Measurements from ENCODE around the gene TBX20.
"Not testable (repeated sequence)": the region's sequence is repeated elsewhere in the genome, so short reads cannot be mapped to it uniquely, and the experiment has no call there.

TBX20 gene

GRCh38 chr7:35204031-35204430 is 49.9 kb downstream of the TBX20 start:
- in situ Hi-C loops (cut with HindIII; ENCODE audit: low sequenced_read_pairs); DNase-seq (ENCODE audit: low read depth); H3K4me3 ChIP-seq (ENCODE audit: low read depth, low read length): not testable (repeated sequence)

DNA sequence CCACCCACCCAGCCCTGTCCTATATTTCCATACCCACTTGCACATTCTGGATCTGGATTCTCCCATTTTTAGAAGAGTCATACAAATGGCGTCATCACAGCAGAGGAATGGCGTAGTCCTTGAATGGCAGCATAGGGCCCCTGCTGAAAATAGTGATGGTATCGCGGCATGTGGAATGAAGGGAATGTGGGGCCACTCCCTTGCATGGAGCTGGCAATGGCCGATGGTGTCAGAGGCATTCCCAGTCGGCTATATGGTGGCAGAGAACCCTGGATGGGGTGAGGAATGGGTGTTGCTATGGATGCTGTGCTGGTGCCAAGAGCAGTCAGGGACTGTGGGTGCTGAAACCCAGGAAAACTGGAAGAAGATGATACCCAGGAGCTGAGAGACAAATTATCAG is 51.5 kb downstream of the TBX20 start:
- DNase-seq (ENCODE audit: low read depth); H3K4me3 ChIP-seq (ENCODE audit: low read depth, low read length); in situ Hi-C loops (cut with HindIII; ENCODE audit: low sequenced_read_pairs): not testable (repeated sequence)

- H3K4me3 ChIP-seq (ENCODE audit: low read depth, low read length); in situ Hi-C loops (cut with HindIII; ENCODE audit: low sequenced_read_pairs); DNase-seq (ENCODE audit: low read depth): not testable (repeated sequence)
Measured at GRCh38 chr7:35200170-35200569, 53.7 kb downstream of the TBX20 start.

GRCh38 chr7:35198370-35199140 is 55.3 kb downstream of the TBX20 start:
- H3K4me3 ChIP-seq (ENCODE audit: low read depth, low read length); DNase-seq (ENCODE audit: low read depth); in situ Hi-C loops (cut with HindIII; ENCODE audit: low sequenced_read_pairs): not testable (repeated sequence)

DNA sequence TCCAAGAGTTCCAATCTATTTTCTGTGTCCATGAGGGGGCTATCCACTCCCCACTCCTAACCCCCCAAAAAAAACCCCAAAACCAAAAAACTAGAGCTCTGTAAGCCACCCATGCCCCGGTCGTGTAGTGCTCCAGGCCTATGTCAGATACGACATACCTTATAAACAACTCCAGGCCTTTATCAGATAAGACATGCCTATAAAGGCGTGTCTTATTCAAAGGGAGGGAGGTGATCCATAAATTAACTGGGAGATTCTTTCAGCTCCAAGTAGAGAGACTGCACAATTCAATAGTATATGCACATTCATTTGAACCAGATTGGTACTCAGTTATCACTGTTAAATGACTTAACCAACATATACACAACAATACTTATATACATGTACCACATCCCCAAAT is 62.3 kb downstream of the TBX20 start:
- H3K4me3 ChIP-seq (ENCODE audit: low read depth, low read length); in situ Hi-C loops (cut with HindIII; ENCODE audit: low sequenced_read_pairs); DNase-seq (ENCODE audit: low read depth): not testable (repeated sequence)

GRCh38 chr7:35190146-35190773 is 63.6 kb downstream of the TBX20 start:
- in situ Hi-C loops (cut with HindIII; ENCODE audit: low sequenced_read_pairs); DNase-seq (ENCODE audit: low read depth); H3K4me3 ChIP-seq (ENCODE audit: low read depth, low read length): not testable (repeated sequence)

GRCh38 chr7:35186751-35187150 is 67.1 kb downstream of the TBX20 start:
- peak overlapping the region; percentile 53 for H3K4me3 ChIP-seq (ENCODE audit: low read depth, low read length)
- DNase-seq (ENCODE audit: low read depth); in situ Hi-C loops (cut with HindIII; ENCODE audit: low sequenced_read_pairs): not testable (repeated sequence)

GRCh38 chr7:35185908-35186731 is 67.8 kb downstream of the TBX20 start:
- TF ChIP-seq, protein P1, sequence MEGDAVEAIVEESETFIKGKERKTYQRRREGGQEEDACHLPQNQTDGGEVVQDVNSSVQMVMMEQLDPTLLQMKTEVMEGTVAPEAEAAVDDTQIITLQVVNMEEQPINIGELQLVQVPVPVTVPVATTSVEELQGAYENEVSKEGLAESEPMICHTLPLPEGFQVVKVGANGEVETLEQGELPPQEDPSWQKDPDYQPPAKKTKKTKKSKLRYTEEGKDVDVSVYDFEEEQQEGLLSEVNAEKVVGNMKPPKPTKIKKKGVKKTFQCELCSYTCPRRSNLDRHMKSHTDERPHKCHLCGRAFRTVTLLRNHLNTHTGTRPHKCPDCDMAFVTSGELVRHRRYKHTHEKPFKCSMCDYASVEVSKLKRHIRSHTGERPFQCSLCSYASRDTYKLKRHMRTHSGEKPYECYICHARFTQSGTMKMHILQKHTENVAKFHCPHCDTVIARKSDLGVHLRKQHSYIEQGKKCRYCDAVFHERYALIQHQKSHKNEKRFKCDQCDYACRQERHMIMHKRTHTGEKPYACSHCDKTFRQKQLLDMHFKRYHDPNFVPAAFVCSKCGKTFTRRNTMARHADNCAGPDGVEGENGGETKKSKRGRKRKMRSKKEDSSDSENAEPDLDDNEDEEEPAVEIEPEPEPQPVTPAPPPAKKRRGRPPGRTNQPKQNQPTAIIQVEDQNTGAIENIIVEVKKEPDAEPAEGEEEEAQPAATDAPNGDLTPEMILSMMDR (IDR thresholded peaks at IDR 0.05; ENCODE audit: low read depth, low read length, missing control alignments), result no peak
- DNase-seq (ENCODE audit: low read depth), result no peak
- in situ Hi-C loops (cut with HindIII; ENCODE audit: low sequenced_read_pairs), result no loop called here
- H3K4me3 ChIP-seq (ENCODE audit: low read depth, low read length), result peak overlapping the region; percentile 53

DNA sequence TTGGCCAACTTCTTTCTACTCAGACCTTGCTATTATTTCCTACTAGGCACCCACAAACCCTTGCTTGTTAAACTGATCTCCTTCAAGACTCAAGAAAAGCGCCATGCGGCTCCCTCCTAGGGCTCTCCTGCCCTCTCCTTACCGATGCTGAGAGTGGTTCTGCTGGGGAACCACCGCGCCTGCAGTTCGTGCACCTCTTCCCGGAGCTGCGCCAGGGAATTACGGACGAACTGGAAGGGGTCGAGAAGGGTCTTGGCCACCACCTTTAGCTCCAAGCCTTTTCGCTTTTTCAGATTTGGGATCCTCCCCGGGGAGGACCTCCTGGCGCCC is 68.4 kb downstream of the TBX20 start:
- peak overlapping the region; percentile 53 for H3K4me3 ChIP-seq (ENCODE audit: low read depth, low read length)
- in situ Hi-C loops (cut with HindIII; ENCODE audit: low sequenced_read_pairs); DNase-seq (ENCODE audit: low read depth): not testable (repeated sequence)

- H3K4me3 ChIP-seq (ENCODE audit: low read depth, low read length), result peak overlapping the region; percentile 53
- DNase-seq (ENCODE audit: low read depth); in situ Hi-C loops (cut with HindIII; ENCODE audit: low sequenced_read_pairs): not testable (repeated sequence)
Measured at GRCh38 chr7:35184961-35185360, 68.9 kb downstream of the TBX20 start.

- H3K4me3 ChIP-seq (ENCODE audit: low read depth, low read length); DNase-seq (ENCODE audit: low read depth); in situ Hi-C loops (cut with HindIII; ENCODE audit: low sequenced_read_pairs): not testable (repeated sequence)
Measured at GRCh38 chr7:35183873-35184503, 69.9 kb downstream of the TBX20 start.

- H3K4me3 ChIP-seq (ENCODE audit: low read depth, low read length); DNase-seq (ENCODE audit: low read depth); in situ Hi-C loops (cut with HindIII; ENCODE audit: low sequenced_read_pairs): not testable (repeated sequence)
Measured at GRCh38 chr7:35180665-35181064, 73.2 kb downstream of the TBX20 start.

DNA sequence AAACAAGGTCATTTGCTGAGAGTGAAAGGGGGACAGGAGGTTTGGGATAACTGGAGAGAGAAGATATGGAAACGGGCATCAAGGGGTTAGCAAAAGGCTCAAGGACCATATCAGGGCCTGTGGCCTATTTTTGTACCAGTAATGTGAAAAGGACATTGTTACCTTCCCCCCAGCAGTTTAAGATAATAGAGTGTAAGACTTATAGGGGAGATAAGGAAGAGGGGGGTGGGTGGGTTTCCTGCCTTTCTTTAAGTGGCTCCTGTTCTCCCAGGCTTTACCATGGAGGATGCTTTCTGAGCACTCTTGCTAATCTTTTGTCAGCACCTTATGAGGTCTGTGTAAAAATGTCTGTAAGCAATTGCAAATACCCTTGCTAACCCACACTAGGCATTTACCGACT is 80.7 kb downstream of the TBX20 start:
- DNase-seq (ENCODE audit: low read depth); H3K4me3 ChIP-seq (ENCODE audit: low read depth, low read length); in situ Hi-C loops (cut with HindIII; ENCODE audit: low sequenced_read_pairs): not testable (repeated sequence)

DNA sequence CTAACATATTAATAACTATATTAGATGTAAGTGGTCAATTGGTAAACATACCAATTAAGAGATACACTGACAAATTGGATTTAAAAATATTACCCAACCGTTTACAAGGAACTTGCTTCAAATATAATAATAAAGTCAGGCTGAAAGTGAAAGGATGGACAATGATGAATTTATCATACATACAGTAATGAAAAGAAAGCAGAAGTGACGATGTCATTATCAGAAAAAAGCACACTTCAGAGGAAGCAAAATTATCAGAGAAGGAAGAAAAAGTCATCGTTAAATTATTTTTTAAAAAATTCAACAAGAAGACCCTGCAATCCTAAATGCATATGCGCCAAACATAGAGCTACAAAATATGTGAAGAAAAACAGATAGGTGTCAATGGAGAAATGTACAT is 81.8 kb downstream of the TBX20 start:
- DNase-seq (ENCODE audit: low read depth); in situ Hi-C loops (cut with HindIII; ENCODE audit: low sequenced_read_pairs): not testable (repeated sequence)

GRCh38 chr7:35167658-35168057 is 86.2 kb downstream of the TBX20 start:
- in situ Hi-C loops (cut with HindIII; ENCODE audit: low sequenced_read_pairs), result not testable (repeated sequence)

More for the DNA sequence above, 81.8 kb downstream of the TBX20 start:
- not testable (repeated sequence) for H3K4me3 ChIP-seq (ENCODE audit: low read depth, low read length)

GRCh38 chr7:35167158-35167557 is 86.7 kb downstream of the TBX20 start:
- DNase-seq (ENCODE audit: low read depth); in situ Hi-C loops (cut with HindIII; ENCODE audit: low sequenced_read_pairs): not testable (repeated sequence)

More at GRCh38 chr7:35167658-35168057, 86.2 kb downstream of the TBX20 start:
- not testable (repeated sequence) for DNase-seq (ENCODE audit: low read depth); H3K4me3 ChIP-seq (ENCODE audit: low read depth, low read length)

More at GRCh38 chr7:35167158-35167557, 86.7 kb downstream of the TBX20 start:
- H3K4me3 ChIP-seq (ENCODE audit: low read depth, low read length), result not testable (repeated sequence)
